ENCODE data around the gene ISCU.

ISCU gene

DNA sequence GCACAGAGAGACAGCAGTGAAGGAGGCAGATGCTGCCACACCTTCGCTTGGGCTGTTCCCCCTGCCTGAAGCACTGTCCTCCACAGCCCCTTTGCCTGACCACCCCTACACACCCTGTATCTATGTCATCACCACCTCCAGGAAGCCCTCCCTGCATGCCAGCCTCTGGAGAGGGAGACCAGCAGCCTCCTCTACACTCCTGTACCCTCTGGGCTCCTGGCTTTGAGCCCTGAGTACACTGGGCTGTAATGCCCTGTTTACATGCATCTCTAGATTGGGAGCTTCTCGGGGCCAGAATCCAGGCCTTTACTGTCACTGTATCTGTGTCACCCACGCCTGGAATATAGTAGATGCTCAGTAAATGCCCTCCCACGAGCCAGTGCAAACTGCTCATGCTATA lies 41.3 kb downstream of the ISCU start:
- no peak for DNase-seq (ENCODE audit: low read depth)

DNA sequence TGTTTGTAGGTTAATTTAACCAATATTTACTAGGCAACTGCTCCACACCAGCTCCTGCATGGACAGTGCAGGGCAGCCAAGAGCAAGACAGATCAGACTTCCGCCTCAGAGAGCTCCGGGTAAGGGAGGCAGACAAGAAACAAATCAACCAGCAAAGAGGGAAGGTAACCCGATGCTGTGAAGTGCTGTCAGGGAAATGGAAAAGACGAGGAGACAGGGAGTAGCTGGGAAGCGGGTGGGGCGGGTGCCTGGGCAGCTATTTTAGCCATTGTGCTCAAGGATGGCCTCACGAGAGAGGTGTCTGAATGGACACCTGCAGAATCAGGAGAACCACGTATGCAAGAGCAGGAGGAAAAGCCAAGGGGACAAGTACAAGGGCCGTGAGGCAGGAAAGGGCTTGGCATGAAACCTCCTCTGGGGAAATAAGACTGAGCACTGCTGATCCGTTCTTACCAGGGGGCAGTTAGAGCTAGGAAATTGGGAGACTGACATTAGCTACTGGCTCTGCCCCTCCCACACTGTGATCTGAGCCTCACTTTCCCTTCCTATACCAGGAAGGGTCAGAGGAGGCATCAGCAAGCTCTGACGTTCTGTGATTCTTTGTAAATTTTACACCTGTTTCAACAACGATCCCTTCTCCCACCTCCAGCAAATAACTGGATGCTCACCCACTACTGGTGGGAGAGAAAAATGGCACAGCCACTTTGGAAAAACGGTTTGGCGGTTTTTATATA lies 42.0 kb downstream of the ISCU start:
- DNase-seq (ENCODE audit: low read depth): no peak

DNA sequence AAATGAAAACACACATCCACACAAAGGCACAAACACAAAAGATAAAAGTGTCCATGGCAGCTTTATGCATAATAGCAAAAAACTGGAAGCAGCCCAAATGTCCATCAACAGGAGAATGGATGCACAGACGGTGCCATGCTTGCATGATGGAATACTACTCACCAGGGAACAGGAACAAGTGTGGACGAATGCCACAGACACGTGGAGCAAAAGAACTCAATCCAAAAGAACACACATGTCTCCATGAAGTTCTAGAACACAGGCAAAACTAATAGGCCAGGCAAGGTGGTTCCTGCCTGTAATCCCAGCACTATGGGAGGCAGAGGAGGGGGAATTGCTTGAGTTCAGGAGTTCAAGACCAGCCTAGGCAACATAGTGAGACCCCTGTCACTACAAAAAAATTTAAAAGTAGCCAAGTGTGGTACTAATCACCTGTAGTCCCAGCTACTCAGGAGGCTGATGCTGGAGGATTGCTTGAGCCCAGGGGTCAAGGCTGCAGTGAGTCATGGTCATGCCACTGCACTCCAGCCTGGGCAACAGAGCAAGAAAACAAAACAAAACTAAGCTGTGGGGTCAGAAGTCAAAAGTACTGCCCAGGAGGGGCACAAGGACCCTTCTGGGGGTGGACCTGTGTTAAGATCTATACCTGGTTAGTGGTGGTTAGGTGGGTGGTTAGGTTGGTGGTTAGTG lies 42.7 kb downstream of the ISCU start:
- no peak for DNase-seq (ENCODE audit: low read depth)

DNA sequence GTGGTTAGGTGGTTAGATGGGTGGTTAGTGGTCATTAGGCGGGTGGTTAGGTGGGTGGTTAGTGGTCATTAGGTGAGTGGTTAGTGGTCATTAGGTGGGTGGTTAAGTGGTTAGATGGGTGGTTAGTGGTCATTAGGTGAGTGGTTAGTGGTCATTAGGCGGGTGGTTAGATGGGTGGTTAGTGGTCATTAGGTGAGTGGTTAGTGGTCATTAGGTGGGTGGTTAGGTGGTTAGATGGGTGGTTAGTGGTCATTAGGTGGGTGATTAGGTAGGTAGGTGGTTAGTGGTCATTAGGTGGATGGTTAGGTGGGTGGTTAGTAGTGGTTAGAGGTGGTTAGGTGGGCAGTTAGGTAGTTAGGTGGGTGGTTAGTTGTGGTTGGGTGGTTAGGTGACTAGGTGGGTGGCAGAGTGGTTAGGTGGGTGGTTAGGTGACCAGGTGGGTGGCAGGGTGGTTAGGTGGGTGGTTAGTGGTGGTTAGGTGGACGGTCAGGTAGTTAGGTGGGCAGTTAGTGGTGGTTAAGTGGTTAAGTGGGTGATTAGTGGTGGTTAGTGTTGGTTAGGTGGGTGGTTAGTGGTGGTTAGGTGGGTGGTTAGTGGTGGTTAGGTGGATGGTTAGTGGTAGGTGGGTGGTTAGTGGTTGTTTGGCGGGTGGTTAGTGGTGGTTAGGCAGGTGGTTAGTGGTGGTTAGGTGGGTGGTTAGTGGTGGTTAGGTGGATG lies 43.5 kb downstream of the ISCU start:
- no peak for DNase-seq (ENCODE audit: low read depth)

DNA sequence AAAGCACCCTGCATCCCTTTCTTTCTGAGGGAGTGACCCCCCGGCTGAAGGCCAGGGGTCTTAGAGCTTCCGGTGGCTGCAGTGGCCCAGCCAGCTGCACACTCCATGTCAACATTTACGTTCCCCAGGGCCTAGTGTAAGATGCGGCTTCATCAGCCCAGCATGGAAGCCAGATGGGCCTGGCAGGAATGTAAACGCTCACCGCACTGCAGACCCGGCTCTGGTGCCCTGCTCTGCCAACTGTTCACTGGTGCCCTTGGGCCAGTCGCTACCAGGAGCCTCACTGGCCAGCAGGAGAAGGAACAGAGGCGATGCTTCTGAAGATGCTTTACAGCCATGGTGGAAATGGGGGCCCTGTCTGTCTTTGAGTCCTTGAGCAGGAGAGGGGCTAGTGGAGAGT lies 44.1 kb downstream of the ISCU start:
- no peak for DNase-seq (ENCODE audit: low read depth)

DNA sequence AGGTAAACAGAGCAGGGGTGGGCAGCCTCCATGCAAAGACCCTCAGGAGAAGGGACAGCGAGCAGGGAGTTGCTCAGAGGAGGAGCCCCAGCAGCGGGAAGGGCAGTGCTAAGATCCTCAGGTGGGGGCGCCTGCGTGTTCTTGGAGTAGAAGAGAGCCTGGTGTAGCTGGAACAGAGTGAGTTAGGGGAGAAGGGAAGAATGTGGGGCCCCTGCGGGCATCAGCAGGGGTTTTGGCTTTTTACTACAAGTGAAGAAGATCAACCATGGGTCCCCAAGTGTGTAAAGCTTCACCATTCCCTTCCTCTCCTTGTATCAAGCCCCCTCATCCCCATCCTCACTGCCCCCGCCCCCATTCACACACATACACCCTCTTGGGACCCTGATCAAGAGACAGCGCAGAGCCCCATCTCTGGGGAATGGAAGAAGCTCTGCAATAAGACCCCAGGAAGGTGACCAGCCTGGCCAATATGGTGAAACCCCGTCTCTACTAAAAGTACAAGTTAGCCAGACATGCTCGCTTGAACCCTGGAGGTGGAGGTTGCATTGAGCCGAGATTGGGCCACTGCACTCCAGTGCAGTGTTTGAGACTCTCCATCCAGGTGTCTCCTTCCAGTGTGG lies 45.7 kb downstream of the ISCU start:
- no peak for DNase-seq (ENCODE audit: low read depth)

DNA sequence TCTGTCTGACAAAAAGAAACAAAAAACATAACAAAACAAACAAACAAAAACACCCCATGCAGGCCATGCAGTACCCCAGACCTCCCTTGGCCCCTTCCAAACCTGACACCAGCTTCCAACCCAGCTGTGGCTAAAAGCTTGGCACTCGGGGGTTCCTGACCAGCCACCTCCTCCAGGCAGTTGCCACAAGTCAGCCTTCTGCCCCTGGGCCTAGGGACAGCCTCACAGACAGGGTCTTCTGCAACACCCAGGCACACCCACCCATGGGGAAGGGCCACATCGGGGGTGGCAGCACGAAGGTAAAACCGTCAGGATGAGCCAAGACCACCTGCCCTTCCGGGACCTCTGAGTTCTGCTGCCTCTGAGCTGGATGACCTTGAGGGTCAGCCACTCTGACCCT lies 46.2 kb downstream of the ISCU start:
- DNase-seq (ENCODE audit: low read depth): no peak

DNA sequence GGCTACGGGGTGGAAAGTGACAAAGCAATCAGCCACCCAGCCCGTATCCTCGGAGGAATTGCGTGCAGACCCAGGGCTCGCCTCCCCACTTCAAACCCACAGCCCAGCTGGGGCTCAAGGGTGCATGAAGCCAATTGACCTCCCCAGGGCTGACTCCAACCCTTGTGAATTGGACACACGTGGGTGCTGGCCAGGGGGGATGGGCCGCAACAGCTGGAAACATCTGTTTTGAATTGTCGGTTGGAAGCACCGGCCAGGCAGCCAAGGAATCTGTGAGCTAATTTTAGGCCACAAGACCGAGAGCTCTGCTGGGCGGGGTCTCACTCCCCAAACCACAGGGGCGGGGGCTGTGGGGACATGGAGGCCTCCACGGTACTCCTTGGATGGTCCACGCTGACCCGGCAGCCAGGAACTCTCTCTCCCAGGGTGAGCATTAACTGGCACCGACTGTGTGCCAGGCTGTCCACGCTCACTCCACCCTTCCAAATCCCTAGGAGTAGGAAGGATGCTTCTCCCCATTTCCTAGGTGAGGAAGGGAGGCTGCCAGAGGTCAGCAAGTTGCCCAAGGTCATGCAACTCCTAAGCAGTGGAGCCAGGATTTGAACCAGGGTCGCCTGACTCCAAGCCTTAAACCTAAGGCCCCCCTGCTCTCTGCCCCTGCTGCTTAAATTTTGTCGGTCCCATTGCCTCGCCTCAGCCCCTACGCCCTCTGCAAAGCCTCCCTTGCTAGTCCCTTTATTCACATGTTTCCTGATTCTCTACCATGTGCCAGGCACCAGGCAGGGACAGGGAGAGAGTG lies 47.3 kb downstream of the ISCU start:
- no peak for DNase-seq (ENCODE audit: low read depth)

DNA sequence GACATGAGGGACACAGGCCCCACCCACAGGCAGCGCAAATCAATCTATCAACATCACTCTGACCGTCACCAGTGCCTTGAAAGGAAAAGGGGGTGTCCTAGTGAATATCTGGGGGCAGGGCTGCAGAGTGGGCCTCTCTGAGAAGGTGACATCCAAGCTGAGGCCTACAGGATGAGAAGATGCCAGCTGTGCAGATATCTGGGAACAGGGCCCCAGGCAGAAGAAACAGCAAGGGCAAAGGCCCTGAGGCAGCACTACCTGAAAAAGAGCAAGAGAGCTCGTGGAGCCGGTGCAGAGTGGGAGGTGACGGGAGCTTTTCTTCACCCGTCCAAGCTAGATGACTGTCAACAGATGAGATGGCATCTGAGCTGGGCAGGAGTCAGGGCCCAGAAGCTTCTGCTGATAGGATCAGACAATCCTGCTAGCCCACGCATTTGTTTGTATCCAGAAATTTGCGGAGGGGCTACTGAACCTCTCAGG lies 48.0 kb downstream of the ISCU start:
- DNase-seq (ENCODE audit: low read depth): no peak

DNA sequence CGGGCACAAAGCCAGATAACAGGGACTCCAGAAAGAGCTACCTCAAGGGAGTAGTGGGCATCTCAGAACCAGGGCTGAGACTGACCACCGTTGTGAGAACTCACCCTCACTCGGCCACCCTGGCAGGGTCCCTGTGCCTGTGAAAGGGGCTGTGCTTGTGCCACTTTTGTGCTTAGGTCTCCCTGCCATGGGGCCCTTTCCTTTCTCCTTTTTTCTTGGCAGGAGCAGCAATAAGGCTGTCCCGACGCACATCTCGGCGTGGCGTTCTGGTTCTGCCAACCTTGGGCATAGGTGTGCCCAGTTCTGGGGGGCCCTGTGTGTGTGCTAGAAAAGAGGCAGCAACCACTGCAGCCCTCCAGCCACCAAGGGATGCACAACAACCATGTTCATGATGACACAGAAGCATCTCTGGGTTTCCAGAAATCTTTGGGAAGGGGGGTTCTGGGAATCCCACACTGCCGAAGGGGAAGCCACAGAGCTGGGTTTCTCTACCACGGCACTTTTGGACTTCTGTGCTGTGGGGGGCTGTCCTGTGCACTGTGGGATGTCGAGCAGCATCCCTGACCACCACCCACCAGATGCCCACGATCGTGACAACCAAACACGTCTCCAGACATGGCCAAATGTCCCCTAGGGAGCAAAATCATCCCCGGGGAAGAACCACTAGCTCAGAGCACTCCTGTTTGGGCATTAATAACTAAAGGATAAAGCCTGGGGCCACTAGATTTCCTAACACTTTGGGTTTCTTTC lies 48.6 kb downstream of the ISCU start:
- DNase-seq (ENCODE audit: low read depth): no peak

DNA sequence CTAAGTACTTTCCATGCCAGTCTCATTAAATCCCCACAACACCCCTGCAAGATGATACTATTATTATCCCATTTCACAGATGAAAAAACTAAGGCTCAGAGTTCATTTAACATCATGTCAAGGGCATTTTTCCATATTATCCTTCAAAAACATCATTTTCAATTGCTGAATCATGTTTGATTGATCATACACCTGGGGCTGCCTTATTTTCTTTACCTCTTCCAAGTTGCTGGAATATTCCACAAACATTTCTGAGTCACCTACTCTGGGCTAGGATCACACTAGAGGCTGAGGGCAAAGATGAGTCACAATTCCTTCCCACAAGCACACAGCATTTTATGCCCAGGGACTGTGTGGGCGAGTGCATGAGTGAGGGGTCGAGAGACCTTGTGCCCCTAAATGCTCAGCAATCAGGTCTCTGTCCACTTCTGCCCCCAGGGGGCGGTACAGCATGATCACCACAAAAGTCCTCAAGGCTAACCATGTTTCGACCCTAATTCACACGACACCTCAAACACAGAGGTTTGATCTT lies 49.6 kb downstream of the ISCU start:
- no peak for DNase-seq (ENCODE audit: low read depth)

DNA sequence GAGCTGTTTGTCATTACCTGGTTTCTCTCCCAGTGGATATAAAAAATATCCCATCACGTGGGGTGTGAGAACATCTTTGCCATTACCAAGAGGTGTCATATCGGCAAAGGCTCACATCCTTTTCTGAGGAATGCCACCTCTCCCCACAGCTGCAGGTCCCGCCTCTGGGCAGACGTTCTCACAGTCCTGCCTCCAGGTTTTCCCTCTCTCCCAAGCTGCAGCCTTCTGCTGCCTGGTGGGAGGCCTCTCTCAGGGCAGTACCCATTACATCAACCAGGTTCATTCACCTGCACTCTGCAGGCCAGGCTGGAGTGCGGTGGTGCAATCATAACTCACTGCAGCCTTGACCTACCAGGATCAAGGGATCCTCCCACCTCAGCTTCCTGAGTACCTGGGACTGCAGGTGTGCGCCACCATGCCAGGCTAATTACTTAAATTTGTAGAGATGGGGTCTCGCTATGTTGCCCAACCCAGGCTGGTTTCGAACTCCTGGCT lies 50.4 kb downstream of the ISCU start:
- no peak for DNase-seq (ENCODE audit: low read depth)

DNA sequence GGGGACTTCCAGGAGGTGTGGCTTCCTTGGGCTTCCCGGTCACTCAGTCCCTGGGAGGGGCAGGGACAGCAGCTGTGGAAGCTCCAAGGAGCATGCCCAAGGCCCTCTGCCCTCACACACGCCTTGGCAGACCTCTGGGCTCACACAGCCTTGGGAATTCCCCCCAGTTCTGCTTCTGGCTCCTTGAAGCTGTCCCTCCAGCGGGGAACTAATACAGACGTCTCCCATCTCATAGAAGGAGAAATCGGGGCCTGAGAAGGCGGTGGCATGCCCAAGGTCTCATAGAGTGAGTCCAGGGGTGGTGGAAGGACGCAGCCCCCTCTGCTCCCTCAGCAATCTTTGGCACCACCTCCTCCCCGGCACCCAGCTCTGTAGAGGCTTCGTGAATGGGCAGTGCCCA lies 51.2 kb downstream of the ISCU start:
- no peak for DNase-seq (ENCODE audit: low read depth)

DNA sequence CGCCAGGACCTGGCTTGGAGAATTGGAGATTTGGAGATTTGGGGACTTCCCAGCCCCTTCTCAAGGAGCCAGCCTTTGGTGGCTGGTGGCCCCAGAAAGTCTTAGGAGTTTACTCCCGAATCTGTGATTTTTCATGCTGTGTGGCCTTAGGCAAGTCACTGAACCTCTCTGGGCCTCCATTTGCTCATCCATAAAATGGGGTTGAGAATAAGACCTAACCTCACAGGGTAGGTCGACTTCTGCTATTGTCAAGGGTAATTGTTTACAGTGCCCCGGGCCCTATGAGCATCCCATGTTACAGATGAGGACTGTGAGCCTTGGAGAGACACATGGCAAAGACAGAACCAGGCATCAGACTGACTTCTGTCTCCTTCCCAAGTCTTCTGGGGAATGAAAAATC lies 51.6 kb downstream of the ISCU start:
- no peak for DNase-seq (ENCODE audit: low read depth)

DNA sequence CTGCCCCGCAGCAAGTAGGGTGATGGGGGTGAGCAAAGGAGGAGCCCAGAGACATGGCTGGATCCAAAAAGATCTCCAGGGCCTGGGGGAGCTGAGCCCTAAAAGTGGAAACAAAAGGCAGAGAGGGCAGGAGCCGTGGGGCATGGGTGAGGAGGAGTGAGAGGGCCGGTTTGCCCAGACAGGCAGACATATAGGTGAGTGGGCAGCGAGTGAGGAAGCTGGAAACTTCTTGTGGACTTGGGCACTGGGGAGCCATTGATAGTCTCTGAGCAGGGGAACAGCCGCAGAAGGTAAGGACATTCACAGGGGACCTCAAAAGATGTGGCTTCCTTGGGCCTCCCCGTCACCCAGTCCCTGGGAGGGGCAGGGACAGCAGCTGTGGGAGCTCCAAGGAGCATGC lies 52.2 kb downstream of the ISCU start:
- no peak for DNase-seq (ENCODE audit: low read depth)

DNA sequence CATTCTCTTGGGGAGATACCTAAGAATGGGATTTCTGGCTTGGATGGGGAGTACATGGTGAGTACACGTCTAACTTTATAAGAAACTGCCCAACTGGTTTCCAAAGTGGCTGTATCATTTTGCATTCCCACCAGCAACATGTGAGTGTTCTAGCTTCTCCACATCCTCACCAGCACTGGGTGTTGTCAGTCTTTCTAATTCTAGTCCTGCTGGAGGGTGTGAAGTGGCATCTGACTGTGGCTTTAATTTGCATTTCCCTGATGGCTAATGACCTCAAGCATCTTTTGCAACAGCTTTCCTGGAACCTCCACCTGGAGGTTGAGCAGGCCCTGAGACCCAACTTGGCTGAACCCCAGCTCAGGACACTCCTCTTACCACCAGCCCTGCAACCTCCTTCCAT lies 53.5 kb downstream of the ISCU start:
- no peak for DNase-seq (ENCODE audit: low read depth)

DNA sequence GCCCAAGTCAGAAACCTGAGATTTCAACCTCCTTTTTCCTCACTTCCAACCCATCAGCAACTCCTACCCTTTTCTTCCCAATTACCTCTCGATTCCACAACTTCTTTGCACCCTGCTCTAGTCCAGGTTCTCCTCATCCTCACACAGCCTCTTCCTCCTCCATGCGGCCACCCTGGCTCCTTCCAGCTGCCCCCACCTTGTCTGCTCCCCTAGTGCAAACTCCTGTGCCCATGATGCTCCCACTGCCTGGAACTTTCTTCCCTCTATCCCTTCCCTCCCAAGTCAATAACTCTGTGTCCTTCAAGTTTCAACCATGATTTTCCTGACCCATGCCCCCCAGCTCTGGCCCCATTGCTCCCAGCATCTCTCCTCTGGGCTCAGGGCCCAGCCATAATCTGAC lies 54.0 kb downstream of the ISCU start:
- DNase-seq (ENCODE audit: low read depth): no peak

DNA sequence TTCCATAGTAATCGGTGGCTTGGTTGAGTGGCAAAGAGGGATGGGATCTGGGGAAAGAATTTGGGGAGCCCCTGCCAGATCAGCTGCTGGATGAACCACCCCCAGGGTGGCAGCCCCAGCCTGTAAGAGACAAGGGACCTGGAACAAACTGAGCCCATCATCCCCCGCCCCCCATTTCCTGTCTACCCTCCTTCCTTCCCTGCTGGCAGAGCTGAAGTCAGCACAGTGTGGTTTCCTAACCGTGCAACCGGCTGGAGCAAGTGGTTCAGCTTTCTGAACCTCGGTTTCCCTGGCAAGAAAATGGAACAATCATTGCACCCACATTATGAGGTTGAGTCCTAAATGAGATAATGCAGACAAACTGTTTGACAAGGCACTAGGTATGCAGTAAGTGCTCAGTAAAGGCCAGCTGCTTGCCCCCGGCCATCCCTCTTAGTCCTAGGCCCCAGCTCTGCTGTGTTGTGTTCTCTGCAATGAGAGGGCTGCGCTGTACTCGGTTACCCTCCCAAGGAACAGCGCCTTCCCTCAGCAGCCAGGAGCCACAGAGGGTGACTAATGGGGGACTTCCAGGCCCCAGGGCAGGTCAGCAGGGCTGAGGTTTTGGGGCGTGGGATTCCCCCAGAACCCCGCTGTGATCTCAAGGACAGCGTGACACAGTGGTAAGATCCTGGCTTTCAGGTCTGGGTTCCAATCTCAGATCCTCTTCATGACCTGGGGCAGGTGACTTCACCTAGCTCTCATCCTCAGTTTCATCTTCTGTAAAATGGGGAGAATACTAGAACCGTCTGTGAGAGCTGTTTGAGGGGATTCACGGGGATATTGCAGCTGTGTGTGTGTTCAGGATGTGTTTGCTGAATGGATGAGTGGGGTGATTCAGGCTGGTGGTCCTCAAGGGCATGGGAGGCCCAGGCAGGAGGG lies 54.8 kb downstream of the ISCU start:
- DNase-seq (ENCODE audit: low read depth): peak; percentile 57
